Measurements from ENCODE around the gene NECAP2.
"Not testable (repeated sequence)": the region's sequence is repeated elsewhere in the genome, so short reads cannot be mapped to it uniquely, and the experiment has no call there.

GRCh38 chr1:16501446-16501845, 60.9 kb downstream of the NECAP2 start:
- TF ChIP-seq CTCF, POLR2A (IDR thresholded peaks at IDR 0.05): not testable (repeated sequence)

Measured in uterus (tissue), 2 donors.